Stimulated activated CD4-positive, alpha-beta T cell treated with anti-CD3 and anti-CD28 coated beads, Interleukin-12 subunit alpha, Interleukin-12 subunit beta, amount 100 ng/mL, for 48 hours (primary cell): Measurements from ENCODE around the gene NPFFR1.
"Not testable (repeated sequence)": the region's sequence is repeated elsewhere in the genome, so short reads cannot be mapped to it uniquely, and the experiment has no call there.

Experiments
- DNase-seq, 3 donors: peaks; one replicate each; pipeline ENCODE4 v3.0.0-alpha.2; 2020; ENCODE audit warnings: low read depth in 2 of 3, low spot score in 1 of 3

The NPFFR1 gene

DNA sequence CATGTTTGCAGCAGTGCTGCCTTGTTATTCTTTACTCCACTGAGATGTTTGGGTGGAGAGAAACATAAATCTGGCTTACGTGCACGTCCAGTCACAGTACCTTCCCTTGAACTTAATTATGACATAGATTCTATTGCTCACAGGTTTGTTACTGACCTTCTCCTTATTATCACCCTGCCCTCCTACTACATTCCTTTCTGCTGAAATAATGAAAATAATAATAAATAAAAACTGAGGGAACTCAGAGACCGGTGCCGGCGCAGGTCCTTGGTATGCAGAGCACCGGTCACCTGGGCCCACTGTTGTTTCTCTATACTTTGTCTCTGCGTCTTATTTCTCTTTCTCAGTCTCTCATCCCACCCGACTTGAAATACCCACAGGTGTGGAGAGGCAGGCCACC, 26.0 kb downstream of the NPFFR1 start:
- not testable (repeated sequence) for DNase-seq

DNA sequence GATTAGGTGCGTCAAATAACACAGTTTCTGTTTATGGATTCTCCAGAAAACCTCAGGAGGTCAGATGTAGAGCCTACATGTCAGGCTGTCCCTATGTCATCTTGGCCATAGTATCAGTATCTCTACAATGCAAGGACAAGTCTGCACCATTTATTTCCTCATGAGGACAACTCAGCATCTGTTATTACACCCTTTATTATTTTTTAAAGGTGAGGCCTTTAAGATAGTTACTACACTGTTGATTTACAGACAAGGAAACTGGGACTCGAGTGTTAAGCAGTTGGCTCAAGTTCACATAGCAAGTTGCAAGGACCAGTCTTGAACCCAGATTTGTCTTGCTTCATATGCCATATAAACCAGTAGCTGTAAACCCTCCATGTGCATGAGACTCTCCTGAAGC, 27.3 kb downstream of the NPFFR1 start:
- no peak for DNase-seq

DNA sequence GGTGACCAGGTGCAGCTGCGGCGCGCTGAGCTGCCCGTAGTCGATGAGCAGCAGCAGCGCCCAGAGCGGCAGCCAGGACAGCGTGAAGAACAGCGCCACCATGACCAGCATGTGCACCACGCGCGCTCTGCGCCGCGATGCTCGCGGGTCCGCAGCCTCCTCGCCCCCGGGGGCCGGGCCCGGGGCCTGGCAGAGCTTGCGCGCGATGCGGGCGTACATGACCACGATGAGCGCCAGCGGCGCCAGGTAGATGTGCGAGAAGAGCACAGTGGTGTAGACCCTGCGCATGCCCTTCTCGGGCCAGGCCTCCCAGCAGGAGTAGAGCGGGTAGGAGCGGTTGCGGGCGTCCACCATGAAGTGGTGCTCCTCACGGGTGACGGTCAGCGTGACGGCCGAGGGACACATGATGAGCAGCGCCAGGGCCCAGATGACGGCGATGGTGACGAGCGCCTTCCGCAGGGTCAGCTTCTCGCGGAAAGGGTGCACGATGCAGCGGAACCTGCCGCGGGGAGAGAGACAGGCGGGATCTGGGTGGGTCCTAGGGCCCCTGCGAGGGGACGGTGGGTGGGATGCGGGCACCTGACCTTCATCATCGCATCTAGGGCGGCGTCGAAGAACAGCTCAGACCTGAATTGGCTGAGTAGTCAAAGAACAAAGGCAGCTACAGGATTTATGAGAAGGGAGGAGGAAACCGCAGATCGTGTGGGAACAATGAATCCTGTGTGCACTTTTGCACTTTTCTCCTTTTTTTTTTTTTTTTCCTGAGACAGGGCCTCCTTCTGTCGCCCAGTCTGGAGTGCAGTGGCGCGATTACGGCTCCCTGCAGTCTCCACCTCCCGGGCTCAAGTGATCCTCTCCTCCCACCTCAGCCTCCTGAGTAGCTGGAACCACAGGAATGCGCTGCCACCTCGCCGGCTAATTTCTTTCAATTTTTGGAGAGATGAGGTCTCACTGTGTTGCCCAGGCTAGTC, 28.2 kb downstream of the NPFFR1 start:
- no peak for DNase-seq

DNA sequence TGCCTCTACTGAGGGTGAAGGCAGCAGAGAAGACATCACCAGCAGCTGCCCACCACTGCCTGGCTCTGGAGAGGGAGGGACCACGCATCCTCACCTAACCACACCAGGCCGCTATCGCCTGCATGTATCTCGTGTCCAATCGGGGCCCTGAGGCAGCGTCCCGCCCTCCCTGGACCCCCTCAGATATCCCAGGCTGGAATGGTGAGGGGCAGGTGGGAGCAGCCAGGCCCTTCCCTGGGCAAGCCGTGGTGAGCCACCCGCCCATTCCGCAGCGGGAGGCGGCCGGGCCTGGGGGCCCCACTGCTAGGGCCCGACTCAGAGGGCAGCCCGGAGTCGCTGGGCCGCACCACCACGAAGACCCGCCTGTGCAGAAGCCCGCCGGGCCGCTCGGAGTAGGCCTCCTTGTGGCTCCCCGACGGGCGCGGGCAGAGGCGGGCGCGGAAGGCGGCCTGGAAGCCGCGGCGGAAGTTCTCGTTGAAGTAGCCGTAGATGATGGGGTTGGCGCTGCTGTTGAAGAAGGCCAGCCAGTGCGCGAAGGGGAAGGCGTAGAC, 29.0 kb downstream of the NPFFR1 start:
- DNase-seq = no peak

DNA sequence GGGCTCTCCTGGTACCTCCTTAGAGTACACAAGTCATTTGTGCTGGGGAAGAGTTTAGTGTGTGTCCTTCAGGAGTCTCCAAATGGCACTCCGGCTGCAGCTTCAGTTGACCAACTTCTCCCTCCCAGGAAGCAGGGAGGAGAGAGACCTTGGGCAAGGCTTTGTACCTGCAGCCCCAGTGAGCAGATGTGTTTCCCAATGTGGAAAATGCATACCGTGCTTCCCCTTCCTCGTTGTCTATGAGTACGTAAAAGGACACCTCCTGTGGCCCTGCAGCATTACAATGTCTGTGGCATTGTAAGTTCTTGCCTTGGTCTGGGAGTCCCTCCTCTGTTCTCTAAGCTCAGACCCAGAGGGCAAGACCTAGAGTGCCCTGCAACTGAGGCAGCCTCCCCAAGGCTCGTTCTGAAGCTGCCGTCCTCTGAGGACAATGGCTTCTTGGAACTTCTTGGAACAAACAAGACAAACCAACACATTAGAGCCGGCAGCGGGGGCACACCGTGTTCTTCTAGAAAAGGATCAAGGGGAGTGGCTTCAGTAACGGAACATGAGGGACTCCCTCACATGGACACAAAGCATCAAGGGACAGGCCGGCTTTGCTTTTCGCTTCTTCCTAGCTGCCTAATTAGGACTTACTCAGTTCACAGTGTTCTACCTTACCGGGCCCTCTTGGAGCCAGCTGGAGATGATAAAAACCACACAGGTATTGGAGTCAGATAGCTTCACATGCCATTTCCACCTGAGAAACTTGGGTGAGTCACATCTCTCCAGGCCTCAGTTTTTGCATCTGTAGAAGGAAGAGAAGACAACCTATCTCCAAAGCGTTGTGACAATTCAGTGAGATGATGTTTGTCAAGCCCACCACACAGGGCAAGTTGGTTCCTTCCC, 29.7 kb downstream of the NPFFR1 start:
- no peak for DNase-seq

DNA sequence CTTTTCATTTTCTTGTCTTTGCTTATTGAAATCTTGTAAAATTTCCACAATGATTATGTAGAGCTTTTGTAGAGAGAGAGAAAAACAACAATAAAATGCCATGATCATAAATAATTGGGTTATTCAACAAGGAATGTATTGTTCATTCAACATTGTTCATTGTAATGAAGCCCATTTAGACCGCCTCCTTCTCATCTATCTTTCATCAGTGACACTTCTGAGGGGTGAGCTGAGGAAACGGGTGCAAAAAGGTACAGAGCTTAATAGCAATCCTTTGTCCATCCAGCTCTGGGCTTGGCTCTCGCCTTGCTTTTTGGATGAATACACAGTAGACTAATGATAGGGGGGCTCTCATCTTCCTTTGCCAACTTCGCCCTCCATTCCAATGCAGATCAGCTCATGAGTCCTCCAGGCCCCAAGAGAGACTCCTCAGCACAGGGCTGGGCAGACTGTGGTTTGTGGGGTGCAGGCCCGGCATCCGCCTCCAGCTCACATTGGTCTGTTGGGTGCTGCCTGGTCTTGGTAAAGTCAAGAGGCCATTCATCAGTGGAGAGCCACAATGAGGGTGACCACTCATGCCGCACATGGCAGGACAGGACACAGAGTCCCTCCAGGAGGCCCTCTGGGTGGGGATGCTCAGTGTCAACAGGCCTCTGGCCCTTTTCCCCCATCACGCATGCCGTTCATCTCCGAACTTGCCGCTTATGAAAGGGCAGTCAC, 32.7 kb downstream of the NPFFR1 start:
- DNase-seq = no peak

DNA sequence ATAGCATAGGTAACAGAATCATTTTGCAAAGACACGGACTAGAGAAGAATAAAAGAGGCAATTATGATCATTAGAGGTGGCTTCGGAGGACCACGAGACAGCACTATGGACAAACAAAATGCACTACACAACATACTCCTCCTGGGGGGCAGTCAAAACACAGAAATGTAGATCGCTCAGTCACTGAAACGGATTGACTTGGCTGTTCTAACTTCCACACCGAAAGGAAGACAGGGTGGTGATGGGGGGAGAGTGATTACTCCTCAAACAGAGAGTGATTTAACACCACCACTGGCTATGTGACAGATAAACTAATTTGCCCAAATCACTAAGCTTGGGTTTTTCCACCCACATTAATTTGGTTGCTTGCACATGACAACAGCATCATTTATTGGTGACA, 36.4 kb downstream of the NPFFR1 start:
- no peak for DNase-seq

DNA sequence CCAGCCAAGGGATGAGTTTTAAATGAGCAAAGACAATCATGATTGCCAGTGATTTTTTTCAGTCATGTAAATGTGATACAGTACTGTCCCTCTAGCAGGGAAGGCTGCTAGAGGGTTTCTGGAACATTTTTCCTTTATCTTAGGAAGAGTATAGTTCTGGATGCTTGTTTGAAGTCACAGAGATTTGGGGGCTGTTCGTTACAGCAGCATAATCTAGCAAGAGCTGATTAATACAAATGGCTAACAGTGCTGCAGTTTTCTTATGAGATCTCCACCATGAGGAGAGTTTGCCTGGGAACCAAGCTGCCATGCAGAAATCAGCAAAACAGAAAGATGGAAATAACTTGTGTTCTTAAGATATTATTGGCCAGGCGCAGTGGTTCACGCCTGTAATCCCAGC, 42.7 kb downstream of the NPFFR1 start:
- DNase-seq = no peak

DNA sequence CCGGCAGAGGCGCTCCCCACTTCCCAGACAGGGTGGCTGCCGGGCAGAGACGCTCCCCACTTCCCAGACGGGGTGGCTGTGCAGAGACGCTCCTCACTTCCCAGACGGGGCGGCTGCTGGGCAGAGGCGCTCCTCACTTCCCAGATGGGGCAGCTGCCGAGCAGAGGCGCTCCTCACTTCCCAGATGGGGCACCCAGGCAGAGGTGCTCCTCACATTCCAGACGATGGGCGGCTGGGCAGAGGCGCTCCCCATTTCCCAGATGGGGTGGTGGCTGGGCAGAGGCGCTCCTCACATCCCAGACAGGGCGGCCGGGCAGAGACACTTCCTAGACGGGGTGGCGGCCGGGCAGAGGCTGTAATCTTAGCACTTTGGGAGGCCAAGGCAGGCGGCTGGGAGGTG, 43.8 kb downstream of the NPFFR1 start:
- DNase-seq = not testable (repeated sequence)

DNA sequence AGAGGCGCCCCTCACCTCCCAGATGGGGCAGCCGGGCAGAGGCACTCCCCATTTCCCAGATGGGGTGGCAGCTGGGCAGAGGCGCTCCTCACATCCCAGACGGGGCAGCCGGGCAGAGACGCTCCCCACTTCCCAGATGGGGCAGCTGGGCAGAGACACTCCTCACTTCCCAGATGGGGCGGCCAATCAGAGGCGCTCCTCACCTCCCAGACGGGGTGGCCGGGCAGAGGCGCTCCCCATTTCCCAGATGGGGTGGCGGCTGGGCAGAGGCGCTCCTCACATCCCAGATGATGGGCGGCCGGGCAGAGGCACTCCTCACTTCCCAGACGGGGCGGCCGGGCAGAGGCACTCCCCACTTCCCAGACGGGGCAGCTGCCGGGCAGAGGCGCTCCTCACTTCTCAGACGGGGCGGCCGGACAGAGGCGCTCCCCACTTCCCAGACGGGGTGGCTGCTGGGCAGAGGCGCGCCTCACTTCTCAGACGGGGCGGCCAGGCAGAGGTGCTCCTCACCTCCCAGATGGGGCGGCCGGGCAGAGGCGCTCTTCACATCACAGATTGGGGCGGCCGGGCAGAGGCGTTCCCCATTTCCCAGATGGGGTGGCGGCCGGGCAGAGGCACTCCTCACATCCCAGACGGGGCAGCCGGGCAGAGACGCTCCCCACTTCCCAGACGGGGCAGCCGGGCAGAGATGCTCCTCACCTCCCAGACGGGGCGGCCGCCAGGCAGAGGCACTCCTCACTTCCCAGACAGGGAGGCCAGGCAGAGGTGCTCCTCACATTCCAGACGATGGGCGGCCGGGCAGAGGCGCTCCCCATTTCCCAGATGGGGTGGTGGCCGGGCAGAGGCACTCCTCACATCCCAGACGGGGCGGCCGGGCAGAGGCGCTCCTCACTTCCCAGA, 44.5 kb downstream of the NPFFR1 start:
- not testable (repeated sequence) for DNase-seq

DNA sequence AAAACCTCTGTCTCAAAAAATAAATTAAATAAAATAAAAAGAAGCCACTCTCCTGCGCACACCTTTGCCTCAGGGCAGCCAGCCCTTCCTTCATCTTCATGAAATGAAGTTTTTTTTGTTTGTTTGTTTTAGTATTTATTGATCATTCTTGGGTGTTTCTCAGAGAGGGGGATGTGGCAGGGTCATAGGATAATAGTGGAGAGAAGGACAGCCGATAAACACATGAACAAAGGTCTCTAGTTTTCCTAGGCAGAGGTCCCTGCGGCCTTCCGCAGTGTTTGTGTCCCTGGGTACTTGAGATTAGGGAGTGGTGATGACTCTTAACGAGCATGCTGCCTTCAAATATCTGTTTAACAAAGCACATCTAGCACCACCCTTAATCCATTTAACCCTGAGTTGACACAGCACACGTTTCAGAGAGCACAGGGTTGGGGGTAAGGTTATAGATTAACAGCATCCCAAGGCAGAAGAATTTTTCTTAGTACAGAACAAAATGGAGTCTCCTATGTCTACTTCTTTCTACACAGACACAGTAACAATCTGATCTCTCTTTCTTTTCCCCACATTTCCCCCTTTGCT, 45.8 kb downstream of the NPFFR1 start:
- DNase-seq = not testable (repeated sequence)

DNA sequence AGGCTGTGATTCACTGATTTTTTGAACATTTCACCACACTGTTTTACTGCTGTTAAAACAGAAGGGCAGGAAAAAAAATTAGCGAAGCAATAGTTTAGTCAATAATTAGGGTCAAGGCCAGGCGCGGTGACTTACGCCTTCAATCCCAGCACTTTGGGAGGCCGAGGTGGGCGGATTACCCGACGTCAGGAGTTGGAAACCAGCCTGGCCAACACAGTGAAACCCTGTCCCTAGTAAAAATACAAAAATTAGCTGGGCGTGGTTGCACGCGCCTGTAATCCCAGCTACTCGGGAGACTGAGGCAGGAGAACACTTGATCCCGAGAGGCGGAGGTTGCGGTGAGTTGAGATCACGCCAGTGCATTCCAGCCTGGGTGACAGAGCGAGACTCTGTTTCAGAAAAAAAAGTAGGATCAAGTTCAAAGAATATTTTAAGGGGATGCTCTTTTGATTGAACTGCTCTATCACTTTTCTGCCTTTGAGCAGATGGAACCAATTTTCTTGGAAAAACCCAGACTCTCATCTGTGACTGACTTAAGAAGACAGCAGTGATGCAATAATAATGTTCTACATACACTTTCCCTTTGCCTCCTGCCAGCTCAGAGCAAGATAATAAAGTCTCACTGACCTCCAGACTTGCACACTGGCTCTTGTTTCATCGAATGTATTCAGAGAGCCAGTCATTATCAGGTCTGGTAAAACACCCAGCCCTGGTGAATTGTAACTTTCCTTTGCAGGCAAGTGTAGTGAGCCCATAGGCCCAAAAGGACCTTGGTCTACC, 48.9 kb downstream of the NPFFR1 start:
- DNase-seq = no peak

DNA sequence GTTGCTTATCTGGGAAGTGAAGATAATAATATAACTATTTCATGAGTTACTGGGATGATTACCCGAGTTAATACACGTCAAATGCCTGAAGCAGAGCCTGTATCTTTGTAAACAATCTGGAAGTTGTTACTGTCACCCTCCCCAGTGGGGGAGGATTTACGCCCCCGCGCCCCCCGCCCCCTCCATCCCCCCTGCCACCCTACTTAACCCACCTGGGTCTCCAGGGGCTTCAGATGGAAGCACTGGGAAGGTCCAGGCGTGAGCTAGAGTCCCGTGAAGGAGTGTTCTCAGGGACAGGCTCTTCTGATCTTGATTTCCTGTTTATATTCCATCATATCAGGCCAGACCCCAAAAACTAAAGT, 49.9 kb downstream of the NPFFR1 start:
- no peak for DNase-seq

DNA sequence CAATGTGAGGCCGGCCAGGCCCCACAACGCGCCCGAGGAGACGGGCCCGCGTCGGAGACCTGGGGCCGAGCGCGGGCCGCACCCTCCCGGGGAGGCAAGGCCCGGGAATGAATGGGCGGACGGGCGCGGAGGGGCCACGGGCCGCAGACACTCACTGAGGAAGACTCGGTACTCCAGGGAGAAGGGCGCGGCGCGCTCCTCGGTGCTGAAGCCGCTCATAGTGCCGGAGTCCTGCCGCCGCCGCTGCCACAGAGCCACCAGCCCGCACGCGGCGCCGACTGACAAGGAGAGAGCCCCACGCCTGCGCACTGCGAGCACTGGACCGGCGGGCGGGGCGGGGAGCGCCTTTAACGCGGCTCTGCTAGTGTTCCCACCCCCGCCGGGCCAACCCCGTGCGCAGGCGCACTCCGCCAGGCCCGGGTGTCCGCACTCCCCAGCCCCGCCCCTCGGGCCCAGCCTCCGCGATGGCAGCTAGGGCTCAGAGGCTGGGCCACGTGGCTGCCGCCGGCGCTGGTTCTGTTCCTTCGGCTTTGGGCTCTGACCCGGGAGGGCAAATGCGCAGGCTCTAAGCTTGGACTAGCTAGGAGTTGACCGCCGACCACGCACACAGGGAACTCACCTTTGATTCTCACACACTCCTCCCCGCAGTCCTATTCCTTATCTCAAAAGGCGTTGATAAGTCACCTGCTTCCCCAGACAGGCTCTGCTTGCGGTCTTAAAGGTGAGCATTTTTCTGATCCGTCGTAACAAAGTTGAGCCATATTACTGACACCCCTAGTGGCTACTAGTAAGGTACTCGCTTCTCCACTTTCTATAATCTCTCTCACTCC, 50.5 kb downstream of the NPFFR1 start, which contains the start of gene PPA1:
Gene PPA1 (minus strand): TSS at position 321 of the 830 bp plus-strand sequence. CDS start 102 bp downstream, at position 219.
- peak; percentile 97 to 99 (median 98) for DNase-seq

DNA sequence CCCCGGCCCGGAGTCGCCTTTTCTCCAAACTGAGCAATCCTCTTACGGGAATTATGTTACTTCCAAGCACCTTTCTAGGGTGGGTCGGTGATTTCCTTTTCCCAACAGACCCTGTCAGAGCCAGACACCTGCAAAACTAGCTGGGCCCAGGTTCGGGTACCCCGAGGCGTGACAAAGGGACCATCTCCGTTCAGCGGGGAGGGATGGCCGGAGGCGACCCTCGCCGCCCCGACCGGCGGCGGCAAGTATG, 51.0 kb downstream of the NPFFR1 start:
- peak in 1 of 3 donors; percentile 20 for DNase-seq

DNA sequence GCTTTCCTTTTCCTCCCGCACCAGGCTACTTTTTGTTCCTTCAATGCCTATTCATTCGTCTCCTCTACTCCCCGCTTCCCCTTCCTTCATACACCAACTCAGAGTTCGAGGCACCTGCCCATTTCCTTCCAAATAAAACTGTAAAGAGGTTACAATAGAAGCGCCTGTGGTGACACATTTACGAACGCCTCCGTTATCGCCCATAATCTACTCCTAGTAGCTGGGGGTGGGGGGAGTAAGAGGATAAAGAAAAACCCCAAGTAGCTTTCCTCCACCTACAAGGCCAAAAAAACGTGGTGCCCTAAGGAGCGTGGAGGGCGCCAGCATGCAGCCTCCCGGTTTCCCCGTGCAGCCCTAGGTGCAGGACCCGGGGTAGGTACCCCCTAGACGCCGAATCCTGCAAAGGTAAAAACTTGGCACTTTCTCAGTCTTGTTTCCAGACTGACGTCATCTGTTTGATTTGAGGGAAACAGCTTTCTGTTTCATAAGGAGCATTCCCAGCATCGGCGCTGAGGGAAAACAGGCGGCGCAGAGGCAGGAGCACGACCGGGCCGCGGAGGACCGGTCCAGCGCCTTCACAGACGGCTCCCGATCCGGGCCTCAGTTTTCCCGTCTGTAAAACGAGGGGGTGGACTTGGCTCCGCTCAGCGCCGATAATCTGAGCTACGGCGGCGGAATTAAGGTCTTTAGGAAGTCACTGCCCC, 51.5 kb downstream of the NPFFR1 start:
- peak; percentile 27 to 48 (median 37) for DNase-seq

DNA sequence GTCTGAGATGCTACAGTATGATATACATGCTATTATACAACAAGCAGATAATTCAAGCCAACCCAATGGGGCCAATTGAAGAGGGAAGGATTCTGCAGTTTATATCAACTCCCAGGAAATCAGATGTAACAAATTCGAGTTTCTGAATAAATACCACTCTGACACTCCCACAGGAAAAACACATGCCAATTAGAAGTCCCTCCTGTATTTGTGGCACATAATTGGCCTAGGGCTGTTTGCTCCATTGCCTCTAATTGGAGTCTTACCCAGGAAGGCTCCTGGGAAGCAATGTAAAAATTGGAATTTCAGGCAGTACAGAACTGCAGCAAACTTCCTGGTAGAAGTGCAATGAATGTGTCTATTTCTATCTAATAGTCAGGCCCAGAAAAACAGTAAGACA, 55.3 kb downstream of the NPFFR1 start:
- DNase-seq = no peak
